Islet of Langerhans (tissue), 1 donor: ENCODE results near the gene BRAT1.
"Not testable (repeated sequence)": the region's sequence is repeated elsewhere in the genome, so short reads cannot be mapped to it uniquely, and the experiment has no call there.

Experiments used
- FAIRE-seq: peaks from one replicate; lab custom pipeline; 2011; peaks lifted over from hg19 to GRCh38; lab: Jason Lieb, UNC

Gene BRAT1

DNA sequence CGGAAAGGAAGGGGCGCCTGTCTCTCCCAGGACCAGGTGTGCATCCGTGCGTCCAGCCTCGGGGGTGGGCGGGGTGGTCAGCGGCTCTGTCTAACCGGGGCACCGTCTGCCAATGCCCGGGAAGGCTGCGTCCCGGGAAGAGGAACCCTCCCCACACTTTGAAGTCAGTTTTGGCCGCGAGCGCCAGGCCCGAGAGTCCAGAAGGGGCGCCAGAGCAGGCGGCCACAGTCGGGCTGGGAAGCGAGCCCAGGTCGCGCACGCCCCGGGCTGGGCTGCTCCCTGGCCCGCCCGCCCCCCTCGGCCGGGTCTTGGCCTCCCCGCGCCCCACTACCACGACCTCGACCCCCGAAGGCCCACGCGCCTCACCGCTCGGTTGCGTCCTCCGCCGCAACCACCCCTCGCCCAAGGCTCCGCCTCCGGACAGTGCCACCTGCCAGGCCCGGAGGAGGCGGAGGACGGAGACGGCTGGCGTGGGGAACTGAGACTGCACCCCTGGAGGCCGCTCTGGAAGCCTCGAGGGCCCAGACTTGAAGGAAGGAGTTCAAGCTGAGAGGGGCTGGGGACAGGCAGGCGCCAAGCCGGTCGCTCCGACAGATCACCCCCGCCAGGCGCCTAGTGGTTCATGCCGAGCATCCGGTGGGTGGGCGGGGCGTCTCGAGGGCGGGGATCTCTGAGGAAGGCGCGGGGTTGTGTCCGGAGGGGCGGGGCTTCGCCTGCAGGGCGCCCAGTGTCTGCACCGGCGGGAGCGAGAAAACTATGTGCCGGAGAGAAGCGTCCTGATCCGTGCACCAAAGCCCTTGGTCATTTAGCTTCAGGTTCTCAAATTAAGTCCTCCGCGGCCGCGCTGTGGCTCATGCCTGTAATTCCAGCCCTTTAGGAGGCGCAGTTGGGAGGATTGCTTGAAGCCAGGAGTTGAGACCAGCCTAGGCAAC, at the start of gene BRAT1:
BRAT1 (minus strand) TSS at position 404 of the 932 bp plus-strand sequence. CDS start 1,093 bp downstream, outside the sequence.
- FAIRE-seq, result no peak

DNA sequence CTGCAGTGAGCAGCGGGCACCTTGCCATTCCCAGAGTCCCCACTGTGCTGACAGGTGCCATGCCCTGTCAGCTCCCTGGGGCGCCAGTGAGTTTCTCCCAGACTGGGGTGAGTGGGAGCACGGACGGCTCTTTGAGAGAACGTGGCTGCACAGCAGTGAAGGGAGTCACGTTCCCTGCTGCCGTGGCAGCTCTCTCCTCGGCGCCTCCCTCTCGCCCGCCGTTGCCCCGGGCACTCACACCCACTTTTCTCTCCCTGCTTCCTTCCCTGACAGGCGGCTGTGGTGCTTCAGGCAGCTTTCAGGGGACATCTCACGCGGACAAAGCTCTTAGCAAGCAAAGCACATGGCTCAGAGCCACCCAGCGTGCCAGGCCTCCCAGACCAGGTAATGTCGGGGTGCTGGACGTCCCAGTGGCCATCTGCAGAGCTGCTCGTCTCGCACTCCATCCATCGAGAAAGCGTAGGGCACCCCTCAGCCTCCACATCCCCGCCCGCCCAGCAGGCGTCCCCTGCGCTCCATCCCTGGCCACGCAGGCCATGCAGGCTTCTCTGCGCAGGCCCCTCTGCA, 49.4 kb upstream of the BRAT1 start:
- no peak for FAIRE-seq

DNA sequence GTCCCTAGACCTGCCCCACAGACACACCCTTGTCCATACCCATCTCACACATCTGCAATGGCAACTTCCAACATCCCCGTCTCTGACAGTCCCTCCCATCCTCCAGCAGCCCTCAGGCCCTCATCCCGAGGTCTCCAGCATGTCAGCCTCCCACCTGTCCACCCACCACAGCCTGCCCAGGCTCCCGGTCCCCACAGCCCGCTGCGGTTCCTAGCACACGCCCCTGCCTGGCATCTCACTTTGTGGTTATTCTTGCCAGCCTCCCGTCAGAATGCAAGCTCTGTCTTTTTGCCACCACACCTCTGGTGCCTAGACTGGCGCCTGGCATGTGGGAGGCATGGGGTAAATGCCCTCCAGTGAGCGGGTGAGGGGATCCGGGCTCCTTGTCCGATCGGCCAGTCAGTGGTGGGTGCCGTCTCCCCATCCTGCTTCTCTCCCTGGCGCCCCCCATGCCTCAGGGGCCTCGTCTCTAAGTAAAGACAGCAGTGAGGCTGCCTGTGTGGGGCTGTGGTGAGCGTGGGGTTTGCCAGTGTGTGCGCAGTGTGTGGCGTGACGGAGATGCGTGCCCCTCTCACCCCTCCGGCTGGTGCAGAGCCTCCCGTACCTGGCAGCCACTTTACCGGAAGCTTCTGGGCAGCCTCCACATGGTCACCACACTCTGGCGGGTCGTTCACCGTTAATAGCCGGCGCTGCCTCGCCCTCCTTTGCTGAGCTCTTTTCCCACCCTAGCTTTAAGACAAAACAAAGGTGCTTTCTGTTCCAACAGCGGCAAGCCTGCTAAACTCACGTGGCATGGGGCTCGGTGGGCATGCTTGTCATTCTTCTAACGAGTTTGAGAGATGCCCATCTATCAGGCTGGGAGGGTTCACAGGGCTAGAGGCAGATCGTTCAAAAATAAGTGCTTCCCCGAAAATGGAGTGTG, 48.0 kb upstream of the BRAT1 start:
- no peak for FAIRE-seq

DNA sequence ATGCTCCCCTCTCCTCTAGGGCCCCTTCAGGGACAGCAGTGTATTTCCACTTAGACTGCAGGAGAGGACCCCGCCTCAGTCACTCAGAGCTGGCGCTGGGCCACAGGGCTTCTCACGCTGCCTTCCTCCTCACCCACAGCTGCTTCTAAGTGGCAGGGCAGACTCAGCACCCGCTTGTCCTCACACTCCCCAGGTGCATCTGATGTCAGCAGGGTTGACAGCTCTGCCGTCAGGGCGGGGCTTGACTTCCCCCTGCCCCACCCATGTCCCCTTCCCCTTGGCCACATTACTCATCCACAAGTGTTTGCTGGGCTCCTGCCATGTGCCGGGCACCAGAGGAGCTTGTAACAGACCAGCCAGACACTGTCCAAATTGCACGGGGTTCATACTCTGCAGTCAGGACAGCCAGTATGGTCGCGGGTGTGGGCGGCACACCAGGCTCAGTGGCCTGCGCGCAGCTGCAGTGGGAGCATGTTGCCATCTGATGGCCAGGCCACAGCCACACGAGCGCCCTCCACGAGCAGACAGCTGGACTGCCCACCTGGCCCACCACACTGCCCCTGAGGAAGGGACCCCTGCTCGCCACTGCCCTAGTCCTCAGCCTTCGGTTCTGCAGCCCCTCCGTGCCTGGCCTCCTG, 47.2 kb upstream of the BRAT1 start:
- no peak for FAIRE-seq

DNA sequence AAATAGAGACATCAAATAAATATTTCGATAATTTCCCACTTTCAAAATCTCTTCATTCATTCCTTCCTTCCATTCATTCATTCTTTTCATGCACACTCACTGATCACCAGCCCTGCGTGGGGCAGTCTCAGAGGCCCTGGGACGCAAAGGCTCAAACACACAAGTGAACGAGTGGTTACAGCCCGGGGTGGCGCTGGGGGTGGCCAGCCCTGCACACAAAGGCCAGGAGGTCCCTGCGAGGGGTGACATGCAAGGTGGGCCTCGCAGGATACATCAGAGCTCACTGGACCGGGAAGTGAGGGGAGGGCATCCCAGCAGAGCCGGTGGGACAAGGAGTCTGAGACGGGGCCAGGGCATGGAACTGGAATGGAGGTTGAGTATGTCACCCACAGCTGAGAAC, 46.6 kb upstream of the BRAT1 start:
- no peak for FAIRE-seq

DNA sequence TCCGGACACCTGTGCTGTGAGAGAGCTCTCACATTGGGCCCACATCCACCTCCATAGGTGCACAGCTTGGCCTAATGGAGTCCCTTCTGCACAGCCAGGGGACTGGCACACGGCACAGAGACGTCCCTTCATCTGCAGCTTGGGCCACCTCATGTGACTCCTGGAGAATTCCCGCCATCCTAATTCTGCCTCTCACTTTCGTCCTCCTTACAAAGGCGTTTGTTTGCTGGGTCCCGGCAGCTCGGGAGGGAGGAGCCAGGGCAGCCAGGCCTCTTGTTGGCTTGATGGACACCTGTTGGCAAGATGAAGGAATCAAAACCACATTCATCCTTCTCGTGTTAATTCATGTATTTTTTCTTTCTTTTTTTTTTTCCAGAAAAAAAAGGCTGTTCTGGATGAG, 45.7 kb upstream of the BRAT1 start:
- no peak for FAIRE-seq

DNA sequence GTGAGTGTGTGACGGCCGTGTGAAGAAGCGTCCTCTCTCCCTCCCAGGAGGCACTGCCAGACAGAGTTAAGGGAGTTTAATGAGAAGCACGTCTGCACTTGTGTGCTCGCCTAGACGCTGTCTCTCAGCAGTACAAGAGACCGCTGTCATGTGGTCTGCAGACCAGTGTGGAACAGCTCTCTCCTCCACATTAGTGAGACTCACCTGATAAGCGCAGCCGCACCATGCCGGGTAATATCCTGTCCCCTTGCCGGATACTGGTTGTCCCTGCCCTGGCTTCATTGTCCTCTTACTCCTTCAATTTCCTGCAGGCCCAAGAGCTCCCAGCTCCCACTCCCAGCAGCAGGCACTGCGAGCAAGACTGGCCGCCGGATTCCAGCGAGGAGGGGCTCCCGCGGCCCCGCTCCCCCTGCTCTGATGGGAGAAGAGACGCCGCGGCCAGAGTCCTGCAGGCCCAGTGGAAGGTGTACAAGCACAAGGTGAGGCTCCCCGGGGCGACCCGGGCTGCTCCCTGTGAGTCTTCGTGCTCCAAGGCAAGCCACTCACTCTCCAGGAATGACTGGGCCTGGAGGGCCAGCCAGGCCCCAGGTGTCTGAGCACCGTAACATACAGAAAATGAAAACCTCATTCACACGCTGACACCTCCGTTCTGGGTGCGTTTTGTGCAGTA, 43.0 kb upstream of the BRAT1 start:
- no peak for FAIRE-seq

DNA sequence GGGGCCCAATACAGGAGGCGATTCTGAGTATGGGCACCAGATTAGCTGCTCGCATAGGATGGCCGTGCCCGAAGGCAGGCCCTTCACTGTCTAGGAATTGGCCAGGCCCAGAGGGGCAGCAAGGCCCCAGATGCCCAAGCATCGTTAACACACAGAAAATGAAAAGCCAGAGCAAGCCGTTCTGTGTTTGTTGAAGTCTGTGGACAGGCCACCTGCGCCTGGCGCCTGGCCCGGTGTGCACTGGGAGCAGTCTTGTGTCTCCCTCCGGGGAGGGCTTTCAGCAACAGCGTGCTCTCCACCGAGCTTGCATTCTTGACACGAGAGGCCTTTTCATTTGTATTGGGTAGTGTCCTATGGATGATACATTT, 41.9 kb upstream of the BRAT1 start:
- FAIRE-seq, result no peak

DNA sequence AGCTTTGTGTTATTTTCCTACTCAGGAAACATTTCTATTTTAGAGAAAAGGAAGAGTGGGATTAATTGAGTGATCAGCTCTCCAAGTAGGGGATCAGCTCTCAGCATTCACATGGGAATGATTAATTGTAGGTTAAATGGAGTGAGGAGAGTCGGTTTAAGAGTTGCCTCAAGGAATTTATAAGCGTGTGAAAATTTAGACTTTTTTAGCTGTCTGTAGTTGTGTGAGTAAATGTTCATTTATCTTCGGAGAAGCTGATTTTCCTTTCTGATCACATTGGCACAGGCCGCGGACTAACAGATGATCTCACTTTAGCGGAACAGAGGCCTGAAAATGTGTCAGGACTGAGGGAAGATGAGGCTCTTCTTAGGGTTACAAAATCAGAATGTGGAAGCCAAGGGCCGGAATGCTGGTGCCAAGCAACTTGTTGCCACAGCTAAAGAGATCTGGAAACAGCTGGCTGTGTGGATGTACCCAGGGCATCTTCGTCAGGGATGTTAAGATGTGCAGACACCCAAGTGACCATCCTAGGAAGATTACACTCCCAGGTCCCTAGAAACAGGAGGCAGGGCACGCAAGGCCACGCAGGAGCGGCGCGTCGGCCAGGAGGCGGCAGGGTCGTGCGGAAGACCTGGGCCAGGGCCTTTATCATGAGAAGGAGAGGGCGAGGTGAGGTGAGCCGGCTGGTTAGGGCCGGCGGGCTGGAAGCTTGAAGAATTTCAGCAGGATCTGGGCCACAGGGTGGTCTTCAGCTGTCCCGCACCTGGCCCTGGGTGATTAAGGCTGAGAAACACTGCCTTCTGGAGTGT, 41.3 kb upstream of the BRAT1 start:
- FAIRE-seq, result no peak

DNA sequence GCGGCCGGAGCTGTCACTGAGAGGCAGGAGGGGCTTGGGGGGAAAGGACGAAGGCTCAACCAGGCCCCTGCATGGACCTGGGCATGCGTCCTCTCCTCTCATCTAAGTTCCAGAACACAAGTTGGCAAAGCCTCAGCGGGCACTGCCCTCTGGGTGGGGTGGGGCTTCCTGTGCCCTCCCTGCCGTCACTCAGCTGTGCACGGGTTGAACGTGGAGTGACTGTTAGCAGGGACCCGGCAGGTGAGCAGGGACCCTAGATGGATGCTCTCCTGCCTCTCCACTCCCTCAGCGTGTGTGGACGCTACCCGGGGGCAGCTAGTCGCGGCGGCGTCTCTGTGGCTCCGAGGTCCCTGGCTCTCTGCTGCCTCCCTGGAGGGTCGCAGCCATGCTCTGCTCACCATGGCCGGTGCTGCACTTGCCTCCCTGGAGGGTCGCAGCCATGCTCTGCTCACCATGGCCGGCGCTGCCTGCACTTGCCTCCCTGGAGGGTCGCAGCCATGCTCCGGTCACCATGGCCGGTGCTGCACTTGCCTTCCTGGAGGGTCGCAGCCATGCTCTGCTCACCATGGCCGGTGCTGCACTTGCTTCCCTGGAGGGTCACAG, 40.0 kb upstream of the BRAT1 start:
- no peak for FAIRE-seq

DNA sequence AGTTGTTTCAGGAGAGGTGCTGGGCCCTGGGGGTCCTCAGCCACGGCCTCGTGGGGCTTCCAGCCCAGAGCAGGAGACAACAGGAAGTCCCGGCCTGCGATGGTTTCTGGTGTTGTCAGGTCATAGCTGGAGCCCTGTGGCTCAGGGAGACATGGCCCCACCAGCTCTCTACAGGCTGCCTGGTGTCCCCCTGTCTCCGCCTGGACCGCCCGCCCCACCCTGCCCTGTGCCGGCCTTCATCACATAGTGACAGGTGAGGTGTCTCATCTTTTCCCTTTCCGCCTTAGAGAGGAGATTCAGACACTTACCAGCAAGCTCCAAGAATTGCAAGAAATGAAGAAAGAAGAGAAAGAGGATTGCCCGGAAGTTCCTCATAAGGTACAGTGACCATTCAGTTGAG, 39.3 kb upstream of the BRAT1 start:
- no peak for FAIRE-seq

DNA sequence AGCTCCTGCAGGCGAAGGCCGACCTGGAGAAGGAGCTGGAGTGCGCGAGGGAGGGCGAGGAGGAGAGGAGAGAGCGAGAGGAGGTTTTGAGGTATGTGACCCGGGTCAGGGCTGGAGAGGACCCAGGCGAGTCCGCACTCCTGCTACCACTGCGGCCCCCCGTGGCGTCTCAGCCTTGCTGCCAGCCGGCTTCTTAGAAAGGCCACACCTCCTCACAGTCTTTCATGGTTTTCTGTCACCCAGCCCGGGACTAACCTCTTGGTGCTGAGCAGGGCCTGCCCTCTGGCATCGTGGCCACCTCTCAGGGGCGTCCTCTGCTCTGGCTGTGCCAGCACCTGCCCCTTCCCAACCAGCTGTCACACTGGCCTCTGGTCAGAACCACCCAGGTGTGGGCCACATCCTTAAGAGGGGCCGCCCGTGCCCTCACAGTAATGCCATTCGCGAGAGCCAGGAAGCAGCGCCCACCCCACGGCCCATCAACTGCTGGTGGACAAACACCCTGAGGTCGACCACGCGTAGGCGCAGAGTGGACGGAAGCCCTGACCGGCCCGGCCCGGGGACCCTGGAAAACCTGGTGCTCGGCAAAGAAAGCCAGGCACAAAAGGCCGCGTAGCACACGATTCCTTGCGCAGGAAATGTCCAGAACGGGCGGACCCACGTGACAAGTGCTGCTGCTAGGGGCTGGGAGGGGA, 37.9 kb upstream of the BRAT1 start:
- FAIRE-seq, result no peak

DNA sequence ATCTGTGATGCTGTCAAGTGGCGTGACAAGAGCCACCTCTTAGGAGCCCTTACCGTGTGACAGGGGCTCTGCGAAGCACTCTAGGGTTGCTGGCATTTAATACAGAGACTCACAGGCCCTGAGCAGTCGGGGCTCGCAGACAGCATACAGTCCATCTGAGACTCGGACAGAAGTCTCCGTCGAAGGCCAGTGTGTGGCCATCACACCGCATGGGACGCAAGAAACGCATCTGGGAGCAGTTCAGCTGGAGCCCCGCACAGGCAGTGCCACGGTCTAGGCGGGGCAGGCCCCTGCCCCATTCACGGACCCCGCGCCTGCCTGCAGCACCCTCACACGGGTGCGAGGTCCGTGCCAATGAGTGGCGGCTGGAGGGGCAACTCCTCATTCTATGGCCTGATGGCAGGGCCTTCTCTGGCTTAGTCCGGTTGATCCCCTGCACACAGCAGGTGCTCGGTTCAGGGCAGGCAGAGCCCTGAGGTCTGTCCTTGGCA, 37.1 kb upstream of the BRAT1 start:
- no peak for FAIRE-seq

DNA sequence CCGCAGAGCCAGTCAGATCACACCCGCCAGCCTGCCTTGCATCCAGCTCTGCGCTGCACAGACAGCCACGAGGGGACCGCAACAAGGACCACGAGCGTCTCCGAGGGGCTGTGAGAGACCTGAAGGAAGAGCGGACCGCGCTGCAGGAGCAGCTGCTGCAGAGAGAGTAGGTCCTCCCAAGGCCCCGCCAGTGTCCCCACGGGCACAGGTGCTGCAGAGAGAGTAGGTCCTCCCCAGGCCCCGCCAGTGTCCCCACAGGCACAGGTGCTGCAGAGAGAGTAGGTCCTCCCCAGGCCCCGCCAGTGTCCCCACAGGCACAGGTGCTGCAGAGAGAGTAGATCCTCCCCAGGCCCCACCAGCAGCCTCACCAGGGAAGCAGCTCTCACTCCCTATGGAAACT, 34.6 kb upstream of the BRAT1 start:
- not testable (repeated sequence) for FAIRE-seq

DNA sequence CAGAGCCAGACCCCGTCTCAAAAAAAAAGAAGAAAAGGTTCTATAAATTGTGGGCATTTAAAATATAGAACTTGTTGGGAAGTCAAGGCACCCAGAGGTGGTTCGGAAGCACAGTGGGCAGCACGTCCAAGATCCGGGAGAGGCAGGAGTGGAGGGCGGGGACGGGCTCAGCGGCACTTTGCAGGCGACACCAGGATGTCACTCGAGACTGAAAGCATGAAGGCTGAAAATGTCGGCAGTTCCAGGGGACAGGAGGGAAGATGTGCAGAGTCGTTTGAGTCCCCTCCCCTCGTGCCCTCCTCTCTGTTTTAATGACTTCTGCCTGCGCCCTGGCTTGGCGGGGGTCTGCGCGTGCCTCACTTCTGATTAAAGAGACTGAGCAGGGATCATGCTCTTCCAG, 34.0 kb upstream of the BRAT1 start:
- no peak for FAIRE-seq

DNA sequence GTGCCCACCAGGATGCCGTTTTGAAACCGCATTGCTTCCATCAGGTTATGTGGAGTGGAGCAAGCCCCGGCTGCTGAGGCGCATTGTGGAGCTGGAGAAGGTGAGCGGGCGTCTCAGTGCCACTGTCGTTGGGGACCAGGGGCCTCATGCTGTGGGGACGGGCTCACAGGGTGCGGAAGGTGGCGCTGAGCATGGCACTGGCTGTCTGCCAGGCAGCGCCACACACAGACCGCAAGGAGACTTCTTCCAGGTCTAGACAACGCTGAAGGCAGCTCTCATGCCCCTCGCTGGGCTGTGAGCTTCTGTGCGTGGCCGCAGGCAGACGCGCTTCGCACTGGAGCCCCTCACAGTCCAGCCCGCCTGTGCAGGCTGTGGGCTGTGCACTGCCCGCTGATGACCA, 32.5 kb upstream of the BRAT1 start:
- no peak for FAIRE-seq

DNA sequence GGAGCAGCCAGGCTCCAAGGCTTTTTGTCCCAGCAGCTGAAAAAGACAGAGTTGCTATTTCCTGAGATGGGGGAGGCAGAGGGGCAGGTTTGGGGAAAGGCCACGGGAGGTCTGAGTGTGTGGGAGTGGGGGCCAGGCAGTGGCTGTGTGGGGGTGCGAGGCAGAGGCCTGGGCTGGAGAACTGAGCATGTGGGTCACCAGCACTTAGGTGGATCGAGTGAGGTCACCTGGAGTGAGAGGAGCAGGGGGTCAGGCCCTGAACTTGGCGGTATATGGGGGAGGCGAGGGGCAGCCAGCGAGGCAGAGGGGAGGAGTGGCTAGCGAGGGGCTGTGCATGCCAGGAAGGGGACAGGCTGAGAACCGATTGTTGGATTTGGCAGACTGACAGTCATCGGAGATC, 31.8 kb upstream of the BRAT1 start:
- FAIRE-seq, result no peak

DNA sequence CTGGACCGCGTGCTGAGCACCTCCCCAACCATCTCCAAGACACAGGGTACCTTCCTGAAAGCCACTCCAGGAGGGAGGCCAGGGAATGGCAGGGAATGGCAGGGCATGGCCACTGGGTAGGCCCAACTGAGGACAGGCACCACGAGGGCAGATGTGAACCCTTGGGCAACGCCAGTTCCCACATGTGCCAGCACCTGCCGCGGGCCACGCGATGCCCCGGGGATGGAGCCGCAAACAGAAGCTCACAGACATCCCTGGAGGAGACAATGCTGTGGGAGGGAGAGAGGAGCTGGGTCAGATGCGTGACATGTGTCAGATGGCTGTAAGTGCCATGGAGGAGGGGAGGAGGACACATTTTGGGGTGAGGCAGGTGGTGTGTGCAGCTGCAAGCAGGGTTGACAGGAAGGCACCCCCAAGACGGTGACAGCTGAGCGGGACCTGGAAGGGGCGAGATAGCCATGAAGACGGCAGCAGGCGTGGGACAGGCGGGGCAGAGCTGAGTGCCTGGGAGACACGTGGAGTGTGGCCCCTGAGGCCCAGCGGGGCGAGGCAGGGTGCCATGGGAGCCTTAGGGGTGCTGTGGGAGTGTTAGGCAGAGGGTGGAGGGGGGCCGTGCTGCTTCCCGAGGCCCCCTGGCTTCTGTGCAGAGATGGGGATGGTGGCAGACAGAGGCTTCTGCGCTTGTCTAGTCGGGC, 31.1 kb upstream of the BRAT1 start:
- FAIRE-seq, result no peak

DNA sequence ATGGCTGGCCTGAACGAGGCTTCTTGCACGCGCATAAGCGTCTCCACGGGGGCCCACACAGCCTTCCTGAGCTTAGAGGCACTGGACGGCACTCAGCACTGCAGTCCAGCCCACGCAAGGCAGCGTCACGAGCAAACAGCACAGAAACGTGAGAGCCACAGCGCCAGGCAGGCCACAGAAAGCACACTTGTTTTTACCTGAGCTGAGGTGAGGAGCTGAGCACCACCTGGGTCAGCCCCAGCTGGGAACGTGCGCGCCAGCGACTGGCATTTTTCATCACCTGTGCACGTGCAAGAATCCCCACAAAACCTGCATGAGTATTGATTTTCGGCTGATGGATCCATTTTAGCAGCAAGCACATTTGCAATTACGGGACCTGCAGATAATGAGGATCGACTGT, 30.1 kb upstream of the BRAT1 start:
- no peak for FAIRE-seq
